IPS-20b (cell line): ENCODE results near the gene AGMO.
"Not testable (repeated sequence)": the region's sequence is repeated elsewhere in the genome, so short reads cannot be mapped to it uniquely, and the experiment has no call there.

ENCODE experiments used
- H3K27ac ChIP-seq: one replicate; pipeline ENCODE4 v1.5.1; 2013; ENCODE audit warnings: low read length
- H3K27me3 ChIP-seq: 2 replicates; pipeline ENCODE4 v1.6.1; 2013; ENCODE audit warnings: mild to moderate bottlenecking, low read length, inconsistent platforms; ENCODE audit not compliant: insufficient read depth
- H3K36me3 ChIP-seq: 2 replicates; pipeline ENCODE4 v1.6.1; 2013; ENCODE audit warnings: low read depth, mild to moderate bottlenecking, inconsistent platforms, low read length, moderate library complexity; ENCODE audit not compliant: insufficient read depth
- H3K4me1 ChIP-seq: 2 replicates; pipeline ENCODE4 v1.6.1; 2013; ENCODE audit warnings: mild to moderate bottlenecking, control low read depth, inconsistent platforms, low read length, moderate library complexity; ENCODE audit not compliant: insufficient read depth
- H3K4me3 ChIP-seq: 2 replicates; pipeline ENCODE4 v1.5.1; 2013; ENCODE audit warnings: mild to moderate bottlenecking, low read length, inconsistent platforms
- H3K9ac ChIP-seq: 2 replicates; pipeline ENCODE4 v1.6.1; 2013; ENCODE audit warnings: low read depth, mild to moderate bottlenecking, inconsistent platforms, low read length, moderate library complexity
- H3K9me3 ChIP-seq: 2 replicates; pipeline ENCODE4 v1.6.1; 2013; ENCODE audit warnings: mild to moderate bottlenecking, low read depth, low read length, inconsistent platforms; ENCODE audit not compliant: insufficient read depth

The AGMO gene

DNA sequence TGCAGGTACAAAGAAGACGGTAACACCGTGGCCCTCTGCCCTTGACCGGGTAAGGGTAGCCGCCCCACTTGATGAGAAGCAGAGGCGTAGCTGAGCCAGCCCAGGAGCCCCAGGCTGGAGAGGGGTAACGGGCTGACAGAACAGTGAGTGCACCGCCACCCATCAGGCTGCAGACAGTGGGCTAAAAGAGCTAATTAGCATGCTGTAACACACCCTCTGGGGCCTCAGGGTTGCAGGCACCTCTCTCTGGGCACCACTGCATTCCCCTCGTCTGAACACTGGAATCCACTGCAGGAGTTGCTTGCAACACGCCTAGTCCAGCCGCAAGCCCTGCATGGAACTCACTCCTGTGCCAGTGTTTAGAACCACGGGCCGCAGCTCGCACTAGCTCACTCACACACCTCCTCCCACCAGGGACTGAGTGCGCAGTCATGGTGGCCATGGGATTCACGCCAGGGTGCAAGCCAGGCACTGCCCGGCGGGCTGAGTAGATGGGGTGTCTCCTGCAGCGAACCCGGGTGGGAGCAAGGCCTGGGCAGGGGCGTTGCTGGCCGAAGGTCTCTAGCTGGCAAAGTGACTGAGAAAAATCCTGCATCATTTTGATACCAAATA is 36.1 kb downstream of the AGMO start:
- H3K4me1 ChIP-seq, result no peaks in the 10 kb centered on the region
- no peaks in the 10 kb centered on the region for H3K36me3 ChIP-seq
- H3K27me3 ChIP-seq, result no peaks in the 10 kb centered on the region
- no peak overlapping the region for H3K9ac ChIP-seq
- no peak overlapping the region for H3K4me3 ChIP-seq
- no peaks in the 10 kb centered on the region for H3K9me3 ChIP-seq
- no peak overlapping the region for H3K27ac ChIP-seq

DNA sequence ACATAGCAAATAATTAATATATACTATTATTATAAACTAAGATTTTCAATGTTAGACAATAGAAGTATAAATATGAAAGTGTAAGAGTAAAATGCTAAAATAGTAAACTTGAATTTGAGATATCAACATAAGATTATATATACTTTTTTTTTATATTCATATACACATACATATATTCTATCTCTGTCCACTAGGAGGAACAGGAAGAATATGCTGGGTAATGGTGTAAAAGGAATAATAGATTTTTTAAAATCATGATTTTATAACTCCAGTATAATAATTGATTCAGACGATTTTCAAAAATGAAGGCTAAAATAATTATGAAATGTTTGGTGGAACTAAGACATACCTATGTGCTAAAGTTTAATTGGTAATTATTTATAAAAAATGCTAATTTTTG is 37.7 kb downstream of the AGMO start:
- no peak overlapping the region for H3K9ac ChIP-seq
- H3K4me3 ChIP-seq, result no peak overlapping the region
- H3K27me3 ChIP-seq, result no peaks in the 10 kb centered on the region
- no peaks in the 10 kb centered on the region for H3K4me1 ChIP-seq
- H3K36me3 ChIP-seq, result no peaks in the 10 kb centered on the region
- no peak overlapping the region for H3K27ac ChIP-seq
- no peaks in the 10 kb centered on the region for H3K9me3 ChIP-seq

DNA sequence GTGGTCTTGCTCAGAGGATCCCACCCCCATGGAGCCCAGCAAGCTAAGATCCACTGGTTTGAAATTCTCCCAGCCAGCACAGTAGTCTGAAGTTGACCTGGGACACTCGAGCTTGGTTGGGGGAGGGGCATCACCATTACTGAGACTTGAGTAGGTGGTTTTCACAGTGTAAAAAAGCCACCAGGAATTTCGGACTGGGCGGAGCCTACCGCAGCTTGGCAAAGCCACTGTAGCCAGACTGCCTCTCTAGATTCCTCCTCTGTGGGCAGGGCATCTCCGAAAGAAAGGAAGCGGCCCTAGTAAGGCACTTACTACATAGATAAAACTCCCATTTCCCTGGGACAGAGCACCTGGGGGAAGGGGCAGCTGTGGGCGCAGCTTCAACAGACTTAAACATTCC is 44.0 kb downstream of the AGMO start:
- not testable (repeated sequence) for H3K36me3 ChIP-seq, H3K9me3 ChIP-seq, H3K27ac ChIP-seq, H3K9ac ChIP-seq, H3K4me3 ChIP-seq, H3K27me3 ChIP-seq
- peaks cover 12% of the 10 kb centered on the region for H3K4me1 ChIP-seq

DNA sequence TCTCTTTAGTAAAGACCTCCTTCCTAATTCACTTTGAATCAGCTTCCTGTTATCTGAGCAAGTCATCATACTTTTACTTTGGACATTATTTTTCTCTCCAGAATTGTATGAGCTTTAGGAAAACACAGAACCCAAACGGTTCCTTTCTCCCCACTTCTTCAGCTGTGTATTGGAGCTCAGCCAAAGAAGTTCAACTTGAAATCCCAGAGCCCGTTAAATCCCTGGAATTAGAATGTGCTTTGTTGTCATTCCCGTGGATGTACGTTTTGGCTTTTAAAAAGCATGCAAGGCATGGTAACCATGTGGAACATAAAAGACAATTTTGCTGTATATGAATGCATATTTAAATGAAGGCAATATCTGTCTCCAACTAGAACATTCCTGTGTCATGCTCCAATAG is 46.6 kb downstream of the AGMO start:
- Histone ChIP-seq H3K9me3 (no peaks in the 10 kb centered on the region), H3K27ac (no peak overlapping the region), H3K36me3 (no peaks in the 10 kb centered on the region), H3K4me1 (peaks cover 12% of the 10 kb centered on the region), H3K4me3 (no peak overlapping the region), H3K9ac (no peak overlapping the region), H3K27me3 (no peaks in the 10 kb centered on the region)

DNA sequence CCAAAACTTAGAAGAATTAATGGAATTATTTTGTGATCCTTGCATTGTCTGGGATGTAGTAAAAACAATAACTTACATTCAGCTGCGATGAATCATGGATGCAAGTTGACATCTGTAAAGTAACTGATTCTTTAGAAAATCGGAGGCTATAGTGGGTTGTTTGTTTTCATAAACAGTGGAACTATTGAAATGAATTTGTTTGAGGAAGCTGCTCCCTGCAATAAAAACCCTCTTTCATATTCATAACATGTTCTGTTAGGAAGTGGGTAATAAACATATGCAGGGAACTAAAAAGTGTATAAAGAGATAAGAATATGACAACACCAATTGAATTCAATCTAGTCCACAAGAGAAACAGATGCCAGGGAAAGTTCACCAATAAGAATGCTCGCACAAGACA is 53.6 kb downstream of the AGMO start:
- Histone ChIP-seq H3K27ac (no peak overlapping the region), H3K36me3 (no peaks in the 10 kb centered on the region), H3K9me3 (no peaks in the 10 kb centered on the region), H3K27me3 (no peaks in the 10 kb centered on the region), H3K9ac (no peak overlapping the region), H3K4me3 (no peak overlapping the region), H3K4me1 (peaks cover 2% of the 10 kb centered on the region; the same call in 1 of the 2 replicates)

DNA sequence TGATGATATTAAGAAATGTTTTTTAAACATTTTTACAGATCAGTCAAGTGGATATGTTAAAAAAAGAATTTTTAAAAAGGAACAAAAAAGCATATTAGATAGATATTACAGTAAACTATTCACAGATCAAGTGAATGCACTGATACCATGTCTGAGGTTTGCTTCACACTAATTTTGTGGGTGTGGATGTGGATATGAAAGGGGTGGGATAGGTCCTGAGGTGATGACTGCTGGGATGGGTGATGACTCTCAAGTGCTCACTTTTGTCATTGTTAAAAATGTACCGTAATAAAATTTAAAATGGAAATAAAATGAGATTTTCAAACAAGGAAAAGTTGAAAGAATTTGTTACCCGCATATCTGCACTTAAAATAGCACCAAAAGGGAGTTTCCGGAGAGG is 54.1 kb downstream of the AGMO start:
- Histone ChIP-seq H3K4me1 (peaks cover 2% of the 10 kb centered on the region; the same call in 1 of the 2 replicates), H3K9me3 (no peaks in the 10 kb centered on the region), H3K36me3 (no peaks in the 10 kb centered on the region), H3K9ac (no peak overlapping the region), H3K4me3 (no peak overlapping the region), H3K27ac (no peak overlapping the region), H3K27me3 (no peaks in the 10 kb centered on the region)

DNA sequence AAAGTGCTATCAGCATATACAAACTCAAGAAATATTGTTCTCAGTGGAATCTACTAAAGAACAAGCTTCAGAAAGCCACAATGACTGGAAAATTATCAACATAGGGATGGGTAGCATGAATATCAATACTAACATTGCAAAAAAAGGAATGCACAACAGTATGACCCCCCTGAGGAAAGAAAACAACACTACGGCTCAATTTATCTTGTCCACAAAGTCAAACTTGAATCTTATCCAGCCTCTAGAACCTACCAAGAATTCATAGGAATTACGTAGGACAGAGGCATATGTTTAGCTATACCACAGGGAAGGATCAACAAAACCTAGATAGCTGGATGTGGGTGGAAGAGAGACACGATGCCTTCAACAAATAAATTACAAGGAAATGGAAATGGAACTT is 54.6 kb downstream of the AGMO start:
- H3K27ac ChIP-seq, result no peak overlapping the region
- H3K4me1 ChIP-seq, result peaks cover 2% of the 10 kb centered on the region; the same call in 1 of the 2 replicates
- no peak overlapping the region for H3K4me3 ChIP-seq

DNA sequence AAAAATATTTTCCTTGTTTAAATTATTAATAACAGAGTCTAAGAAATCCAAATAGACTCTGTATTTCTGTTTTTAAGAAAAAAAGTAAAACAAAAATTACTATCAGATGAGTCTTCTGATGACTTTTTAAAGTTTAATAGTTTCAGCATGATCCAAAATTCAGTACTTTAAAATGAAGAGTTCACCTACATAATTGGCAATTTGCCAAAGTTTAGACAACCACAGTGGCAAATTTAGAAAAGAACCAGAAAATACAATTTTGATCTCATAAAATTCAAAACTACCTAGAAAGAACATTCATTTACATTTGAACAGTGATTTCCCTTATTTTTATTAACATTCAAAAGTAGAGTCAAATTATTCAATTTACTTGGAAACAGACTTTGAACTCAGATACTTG is 56.1 kb downstream of the AGMO start:
- Histone ChIP-seq H3K36me3 (no peaks in the 10 kb centered on the region), H3K9me3 (no peaks in the 10 kb centered on the region), H3K27ac (no peak overlapping the region), H3K4me1 (peaks cover 2% of the 10 kb centered on the region; the same call in 1 of the 2 replicates), H3K27me3 (no peaks in the 10 kb centered on the region), H3K9ac (no peak overlapping the region), H3K4me3 (no peak overlapping the region)

More for the DNA sequence above, 54.6 kb downstream of the AGMO start:
- Histone ChIP-seq H3K9ac (no peak overlapping the region), H3K27me3 (no peaks in the 10 kb centered on the region), H3K36me3 (no peaks in the 10 kb centered on the region), H3K9me3 (no peaks in the 10 kb centered on the region)

DNA sequence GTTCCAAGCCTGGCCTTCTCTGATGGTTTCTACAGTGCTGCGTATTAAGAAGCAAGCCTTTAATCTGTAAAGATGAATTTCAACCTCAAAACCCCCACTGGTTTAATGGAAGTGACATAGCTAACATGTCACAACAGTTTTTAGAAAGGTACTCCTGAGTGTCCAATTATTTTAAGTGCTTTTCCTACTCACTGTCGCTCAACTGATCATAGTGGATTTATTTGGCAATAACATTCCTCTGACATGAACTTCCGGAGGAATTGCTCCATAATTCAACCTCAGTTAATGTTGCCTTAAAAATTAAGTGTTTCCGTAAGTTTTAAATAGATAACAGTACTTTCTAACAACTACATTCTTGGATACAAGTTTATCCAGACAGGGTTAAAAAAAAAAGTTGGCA is 57.5 kb downstream of the AGMO start:
- H3K4me3 ChIP-seq, result no peak overlapping the region
- no peak overlapping the region for H3K27ac ChIP-seq
- peaks cover 2% of the 10 kb centered on the region; the same call in 1 of the 2 replicates for H3K4me1 ChIP-seq
- H3K36me3 ChIP-seq, result no peaks in the 10 kb centered on the region
- no peak overlapping the region for H3K9ac ChIP-seq
- H3K27me3 ChIP-seq, result no peaks in the 10 kb centered on the region
- no peaks in the 10 kb centered on the region for H3K9me3 ChIP-seq

DNA sequence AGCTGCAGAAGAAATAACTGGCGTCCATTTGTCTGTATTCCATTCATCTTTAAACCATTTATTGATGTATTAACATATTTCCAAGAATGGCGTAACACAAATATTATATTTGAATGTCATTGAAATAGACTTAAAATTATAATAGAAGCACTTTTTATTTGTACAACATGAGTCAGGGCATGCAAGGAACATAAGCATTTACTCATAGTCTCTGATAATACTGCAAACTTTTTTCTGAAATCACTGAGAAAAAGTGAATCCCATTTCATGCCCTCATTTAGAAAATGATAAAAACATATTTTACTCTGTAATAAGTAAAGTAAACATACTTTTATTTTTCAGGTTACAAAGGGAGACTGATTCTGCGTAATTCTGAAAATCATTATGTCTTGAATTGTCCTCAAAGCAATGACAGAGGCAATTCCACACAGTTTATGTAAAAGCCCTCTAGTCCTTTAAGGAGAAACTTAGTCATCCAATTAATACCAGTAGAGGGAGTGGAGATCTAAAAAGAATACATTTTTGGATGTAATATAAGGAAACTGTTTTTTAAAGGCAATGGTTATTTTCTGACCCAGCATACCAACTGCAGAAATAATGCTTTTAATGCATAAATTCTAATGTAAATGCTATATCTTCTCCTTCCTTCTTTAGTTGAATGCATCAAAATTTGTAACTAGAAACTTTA is 58.1 kb downstream of the AGMO start:
- Histone ChIP-seq H3K27me3 (no peaks in the 10 kb centered on the region), H3K9me3 (no peaks in the 10 kb centered on the region), H3K9ac (no peak overlapping the region), H3K36me3 (no peaks in the 10 kb centered on the region), H3K4me3 (no peak overlapping the region), H3K4me1 (peaks cover 2% of the 10 kb centered on the region; the same call in 1 of the 2 replicates), H3K27ac (no peak overlapping the region)

DNA sequence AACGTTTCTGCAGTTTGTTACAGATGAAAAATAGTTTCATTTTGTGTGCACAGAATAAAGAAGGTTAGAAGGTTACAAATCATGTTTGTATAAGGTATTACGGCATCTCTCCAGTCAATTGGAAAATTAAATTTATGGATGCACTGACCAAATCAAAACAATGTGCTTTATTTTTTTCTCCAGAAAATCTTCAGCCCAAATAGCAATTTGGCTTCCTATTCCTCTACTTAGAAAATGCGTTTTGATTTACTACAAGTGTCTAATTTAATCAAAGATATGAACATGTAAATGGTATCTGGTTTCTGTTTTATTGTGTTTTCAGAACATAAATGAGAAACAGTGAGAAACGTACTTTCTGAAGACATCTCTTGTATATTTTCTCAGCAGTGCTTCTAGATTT is 63.4 kb downstream of the AGMO start:
- H3K4me3 ChIP-seq, result no peak overlapping the region
- no peak overlapping the region for H3K9ac ChIP-seq
- no peaks in the 10 kb centered on the region for H3K9me3 ChIP-seq
- H3K27ac ChIP-seq, result no peak overlapping the region
- H3K36me3 ChIP-seq, result no peaks in the 10 kb centered on the region
- no peaks in the 10 kb centered on the region for H3K27me3 ChIP-seq
- no peaks in the 10 kb centered on the region for H3K4me1 ChIP-seq

DNA sequence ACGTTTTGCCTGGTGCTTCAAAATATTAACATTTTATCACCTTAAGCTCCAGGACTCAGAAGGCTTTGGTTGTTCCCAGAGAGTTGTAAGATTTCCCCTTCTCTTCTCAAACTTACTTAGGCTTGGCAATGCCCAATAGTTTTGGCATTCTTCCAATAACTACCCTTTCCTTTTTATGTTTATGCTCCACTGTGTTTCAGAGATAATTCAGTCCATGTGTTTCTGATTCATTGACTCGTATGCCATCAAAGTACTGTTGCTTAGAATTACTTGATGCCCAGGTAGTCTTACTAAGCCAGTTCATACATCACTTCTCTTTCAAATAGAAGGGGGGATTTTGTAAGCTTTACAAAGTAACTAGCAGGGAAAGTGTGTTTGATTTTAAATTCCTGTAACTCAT is 66.6 kb downstream of the AGMO start:
- Histone ChIP-seq H3K4me3 (no peak overlapping the region), H3K36me3 (no peaks in the 10 kb centered on the region), H3K4me1 (no peaks in the 10 kb centered on the region), H3K27ac (no peak overlapping the region), H3K27me3 (no peaks in the 10 kb centered on the region), H3K9me3 (no peaks in the 10 kb centered on the region), H3K9ac (no peak overlapping the region)
